GM23338 (cell line): ENCODE measurements around the gene NCAPD3.

Source experiments
- CREB1 ChIP-seq: fragments of 250-450 bp; sonication (Bioruptor Pico); IDR thresholded peaks from 2 replicates; pipeline ENCODE4 v1.5.0; 2020; ENCODE audit warnings: low read depth, mild to moderate bottlenecking, moderate library complexity
- EZH2 ChIP-seq: fragments of 200-600 bp; sonication (generic); IDR thresholded peaks from one replicate; pipeline ENCODE4 v1.8.0; 2017; ENCODE audit warnings: antibody characterized with exemption, mild to moderate bottlenecking, low read depth; ENCODE audit not compliant: unreplicated experiment
- POLR2AphosphoS5 ChIP-seq: IDR thresholded peaks from 2 replicates; pipeline ENCODE4 v1.6.1; 2016; ENCODE audit warnings: antibody characterized with exemption, low read depth
- TF ChIP-seq, protein P1 (sequence below): IDR thresholded peaks from 2 replicates; pipeline ENCODE4 v1.6.1; 2016; ENCODE audit warnings: antibody characterized with exemption
- TF ChIP-seq, protein P2 (sequence below): IDR thresholded peaks from one replicate; pipeline ENCODE4 v1.6.1; 2018; ENCODE audit warnings: antibody characterized with exemption; ENCODE audit not compliant: unreplicated experiment
- TF ChIP-seq, protein P3 (sequence below), 2 experiments: fragments of 200-600 bp in 1 of 2; sonication (generic) in 1 of 2; conservative IDR thresholded peaks; 2 replicates each; pipeline versions ENCODE4 v1.5.1 to v1.6.1; 2016 to 2017; ENCODE audit warnings: antibody characterized with exemption in 2 of 2, low read depth in 2 of 2, mild to moderate bottlenecking in 2 of 2, moderate library complexity in 1 of 2

DNA sequence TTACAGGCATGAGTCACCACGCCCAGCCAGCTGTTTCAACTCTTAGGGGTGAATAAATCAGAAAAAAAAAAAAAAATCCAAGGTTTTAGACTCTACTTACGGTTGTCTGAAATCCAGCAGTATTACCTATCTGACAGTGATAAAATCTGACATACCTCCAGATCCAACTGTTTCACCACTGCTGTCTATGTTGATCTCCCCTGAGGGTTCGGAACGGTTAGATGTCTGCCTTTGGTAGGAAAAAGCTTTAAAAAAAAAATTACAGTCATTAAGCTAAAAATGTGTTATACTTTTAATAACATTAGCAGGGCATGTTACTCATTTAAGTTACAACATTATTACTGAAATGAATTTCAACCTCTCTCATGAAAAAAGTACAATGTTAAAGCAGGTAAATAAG, 21.1 kb downstream of the NCAPD3 start:
- TF ChIP-seq, protein P1, sequence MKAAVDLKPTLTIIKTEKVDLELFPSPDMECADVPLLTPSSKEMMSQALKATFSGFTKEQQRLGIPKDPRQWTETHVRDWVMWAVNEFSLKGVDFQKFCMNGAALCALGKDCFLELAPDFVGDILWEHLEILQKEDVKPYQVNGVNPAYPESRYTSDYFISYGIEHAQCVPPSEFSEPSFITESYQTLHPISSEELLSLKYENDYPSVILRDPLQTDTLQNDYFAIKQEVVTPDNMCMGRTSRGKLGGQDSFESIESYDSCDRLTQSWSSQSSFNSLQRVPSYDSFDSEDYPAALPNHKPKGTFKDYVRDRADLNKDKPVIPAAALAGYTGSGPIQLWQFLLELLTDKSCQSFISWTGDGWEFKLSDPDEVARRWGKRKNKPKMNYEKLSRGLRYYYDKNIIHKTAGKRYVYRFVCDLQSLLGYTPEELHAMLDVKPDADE: no peak
- TF ChIP-seq, protein P2, sequence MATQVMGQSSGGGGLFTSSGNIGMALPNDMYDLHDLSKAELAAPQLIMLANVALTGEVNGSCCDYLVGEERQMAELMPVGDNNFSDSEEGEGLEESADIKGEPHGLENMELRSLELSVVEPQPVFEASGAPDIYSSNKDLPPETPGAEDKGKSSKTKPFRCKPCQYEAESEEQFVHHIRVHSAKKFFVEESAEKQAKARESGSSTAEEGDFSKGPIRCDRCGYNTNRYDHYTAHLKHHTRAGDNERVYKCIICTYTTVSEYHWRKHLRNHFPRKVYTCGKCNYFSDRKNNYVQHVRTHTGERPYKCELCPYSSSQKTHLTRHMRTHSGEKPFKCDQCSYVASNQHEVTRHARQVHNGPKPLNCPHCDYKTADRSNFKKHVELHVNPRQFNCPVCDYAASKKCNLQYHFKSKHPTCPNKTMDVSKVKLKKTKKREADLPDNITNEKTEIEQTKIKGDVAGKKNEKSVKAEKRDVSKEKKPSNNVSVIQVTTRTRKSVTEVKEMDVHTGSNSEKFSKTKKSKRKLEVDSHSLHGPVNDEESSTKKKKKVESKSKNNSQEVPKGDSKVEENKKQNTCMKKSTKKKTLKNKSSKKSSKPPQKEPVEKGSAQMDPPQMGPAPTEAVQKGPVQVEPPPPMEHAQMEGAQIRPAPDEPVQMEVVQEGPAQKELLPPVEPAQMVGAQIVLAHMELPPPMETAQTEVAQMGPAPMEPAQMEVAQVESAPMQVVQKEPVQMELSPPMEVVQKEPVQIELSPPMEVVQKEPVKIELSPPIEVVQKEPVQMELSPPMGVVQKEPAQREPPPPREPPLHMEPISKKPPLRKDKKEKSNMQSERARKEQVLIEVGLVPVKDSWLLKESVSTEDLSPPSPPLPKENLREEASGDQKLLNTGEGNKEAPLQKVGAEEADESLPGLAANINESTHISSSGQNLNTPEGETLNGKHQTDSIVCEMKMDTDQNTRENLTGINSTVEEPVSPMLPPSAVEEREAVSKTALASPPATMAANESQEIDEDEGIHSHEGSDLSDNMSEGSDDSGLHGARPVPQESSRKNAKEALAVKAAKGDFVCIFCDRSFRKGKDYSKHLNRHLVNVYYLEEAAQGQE: no peak
- TF ChIP-seq, protein P3, sequence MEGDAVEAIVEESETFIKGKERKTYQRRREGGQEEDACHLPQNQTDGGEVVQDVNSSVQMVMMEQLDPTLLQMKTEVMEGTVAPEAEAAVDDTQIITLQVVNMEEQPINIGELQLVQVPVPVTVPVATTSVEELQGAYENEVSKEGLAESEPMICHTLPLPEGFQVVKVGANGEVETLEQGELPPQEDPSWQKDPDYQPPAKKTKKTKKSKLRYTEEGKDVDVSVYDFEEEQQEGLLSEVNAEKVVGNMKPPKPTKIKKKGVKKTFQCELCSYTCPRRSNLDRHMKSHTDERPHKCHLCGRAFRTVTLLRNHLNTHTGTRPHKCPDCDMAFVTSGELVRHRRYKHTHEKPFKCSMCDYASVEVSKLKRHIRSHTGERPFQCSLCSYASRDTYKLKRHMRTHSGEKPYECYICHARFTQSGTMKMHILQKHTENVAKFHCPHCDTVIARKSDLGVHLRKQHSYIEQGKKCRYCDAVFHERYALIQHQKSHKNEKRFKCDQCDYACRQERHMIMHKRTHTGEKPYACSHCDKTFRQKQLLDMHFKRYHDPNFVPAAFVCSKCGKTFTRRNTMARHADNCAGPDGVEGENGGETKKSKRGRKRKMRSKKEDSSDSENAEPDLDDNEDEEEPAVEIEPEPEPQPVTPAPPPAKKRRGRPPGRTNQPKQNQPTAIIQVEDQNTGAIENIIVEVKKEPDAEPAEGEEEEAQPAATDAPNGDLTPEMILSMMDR (conservative IDR thresholded peaks at IDR 0.05; ENCODE audit: low read depth in 2 of 2): no peak
- TF ChIP-seq EZH2: no peak
- TF ChIP-seq CREB1: no peak
- no peak for TF ChIP-seq POLR2AphosphoS5
